H4 (cell line): ENCODE results near the gene RIC8A. TPM values are rescaled to one million over a fixed set of nuclear protein-coding genes. Genes with fewer than 3 reads are reported as not detected.

Experiments used
- DNase-seq: peaks from one replicate; pipeline ENCODE4 v3.0.0-alpha.2; 2015; ENCODE audit warnings: low spot score
- total RNA-seq: library from RNA; depleted of rRNA; stranded (reverse); fragments of >200 nt; shearing (Covaris generic); gene quantifications from 2 replicates; pipeline ENCODE4 v1.2.3, GENCODE V29; 2014

RIC8A gene
- total RNA-seq, 1 experiment from 2014 or later: 139 TPM

- DNase-seq: no peak
Observed at GRCh38 chr11:203945-204586, 3.4 kb upstream of the RIC8A start.

- DNase-seq: no peak
Observed at GRCh38 chr11:204587-205109, 2.9 kb upstream of the RIC8A start.

- DNase-seq: no peak
Observed at GRCh38 chr11:205221-206001, 2.1 kb upstream of the RIC8A start.

- no peak for DNase-seq
Observed at GRCh38 chr11:206002-206384, 1.5 kb upstream of the RIC8A start.

- DNase-seq: no peak
Observed at GRCh38 chr11:206526-207207, 841 bp upstream of the RIC8A start.

- no peak for DNase-seq
Observed at GRCh38 chr11:207863-208180, 314 bp downstream of the RIC8A start.

- peak; percentile 58 for DNase-seq
Observed at GRCh38 chr11:208181-208916, 841 bp downstream of the RIC8A start.

GRCh38 chr11:208917-209260, 1.4 kb downstream of the RIC8A start:
- DNase-seq: no peak

GRCh38 chr11:209275-210121, 2.0 kb downstream of the RIC8A start:
- DNase-seq: no peak

- no peak for DNase-seq
Observed at GRCh38 chr11:210122-210802, 2.8 kb downstream of the RIC8A start.

- no peak for DNase-seq
Observed at GRCh38 chr11:210803-211180, 3.3 kb downstream of the RIC8A start.

- no peak for DNase-seq
Observed at GRCh38 chr11:211295-211694, 3.8 kb downstream of the RIC8A start.

- DNase-seq: no peak
Observed at GRCh38 chr11:211741-212140, 4.2 kb downstream of the RIC8A start.

GRCh38 chr11:212150-213100, 4.9 kb downstream of the RIC8A start:
- DNase-seq: no peak

- DNase-seq: no peak
Observed at GRCh38 chr11:213111-213510, 5.6 kb downstream of the RIC8A start.

GRCh38 chr11:214083-214482, 6.6 kb downstream of the RIC8A start:
- DNase-seq: no peak

GRCh38 chr11:215581-216037, 8.1 kb downstream of the RIC8A start:
- DNase-seq: no peak

GRCh38 chr11:216081-216974, 8.8 kb downstream of the RIC8A start:
- DNase-seq: no peak
